Astrocyte of the cerebellum (primary cell): ENCODE measurements around the gene EMID1.

Experiments used
- DNase-seq: peaks from one replicate; pipeline ENCODE4 v3.0.0-alpha.2; 2011; ENCODE audit warnings: low read depth
- H3K4me3 ChIP-seq: 2 replicates; pipeline ENCODE4 v1.5.1; 2011; ENCODE audit warnings: mild to moderate bottlenecking, low read depth, low read length, moderate library complexity
- CTCF ChIP-seq: IDR thresholded peaks from 2 replicates; pipeline ENCODE4 v1.5.1; 2012; ENCODE audit warnings: low read length, low read depth, moderate library complexity, mild to moderate bottlenecking; ENCODE audit errors: missing control alignments
- in situ Hi-C: cut with HindIII; loops from 2 replicates; pipeline ENCODE4 v1.10.0; 2017; ENCODE audit warnings: low sequenced_read_pairs

Gene EMID1

GRCh38 chr22:29267858-29268510, 62.3 kb downstream of the EMID1 start, which contains the start of the genes EWSR1 and RHBDD3:
TSS of gene EWSR1 (plus strand) at chr22:29268268. CDS start at chr22:29268337, 69 bp downstream.
TSS of gene RHBDD3 (minus strand) at chr22:29267981. CDS start at chr22:29265626, 2,355 bp downstream.
- no peak for TF ChIP-seq CTCF

GRCh38 chr22:29268511-29269229, 63.0 kb downstream of the EMID1 start:
- TF ChIP-seq CTCF: no peak
- in situ Hi-C loops: no loop called here
- DNase-seq: peak; percentile 56
- H3K4me3 ChIP-seq: peak overlapping the region; percentile 89

More at GRCh38 chr22:29267858-29268510, 62.3 kb downstream of the EMID1 start, which contains the start of the genes EWSR1 and RHBDD3:
- in situ Hi-C loops: no loop called here
- DNase-seq: peak; percentile 90
- H3K4me3 ChIP-seq: peak within 1 kb of the TSS; percentile 89

- H3K4me3 ChIP-seq: peak overlapping the region; percentile 89
- no peak for DNase-seq
- no peak for TF ChIP-seq CTCF
- in situ Hi-C loops: no loop called here
Observed at GRCh38 chr22:29269230-29269604, 63.5 kb downstream of the EMID1 start.

- DNase-seq: no peak
- peak overlapping the region; percentile 89 for H3K4me3 ChIP-seq
- TF ChIP-seq CTCF: no peak
- in situ Hi-C loops: loop anchor here (5.0 kb wide), 1 partner anchor 77 kb away; no protein-coding TSS in a partner anchor
Observed at GRCh38 chr22:29269731-29270474, 64.2 kb downstream of the EMID1 start.

GRCh38 chr22:29270475-29271271, 65.0 kb downstream of the EMID1 start:
- DNase-seq: no peak
- no peak for TF ChIP-seq CTCF
- peak overlapping the region; percentile 89 for H3K4me3 ChIP-seq
- in situ Hi-C loops: loop anchor here (5.0 kb wide), 1 partner anchor 77 kb away; no protein-coding TSS in a partner anchor
